Hepatic stellate cell (primary cell): ENCODE measurements around the gene C11orf68.
"Not testable (repeated sequence)": the region's sequence is repeated elsewhere in the genome, so short reads cannot be mapped to it uniquely, and the experiment has no call there.

ENCODE experiments used
- DNase-seq: peaks from one replicate; pipeline ENCODE4 v3.0.0; 2011; ENCODE audit warnings: low spot score

Gene C11orf68

GRCh38 chr11:65912845-65913244 lies 6.0 kb downstream of the C11orf68 start:
- no peak for DNase-seq

- DNase-seq = peak; percentile 89
These were observed 6.9 kb downstream of the C11orf68 start for GRCh38 chr11:65911682-65912568.

- no peak for DNase-seq
These were observed 11.0 kb downstream of the C11orf68 start for GRCh38 chr11:65907878-65908277.

- DNase-seq = no peak
These were observed 12.3 kb downstream of the C11orf68 start for GRCh38 chr11:65906602-65907001.

- no peak for DNase-seq
These were observed 15.1 kb downstream of the C11orf68 start for GRCh38 chr11:65903715-65904114.

- peak; percentile 88 for DNase-seq
These were observed 15.8 kb downstream of the C11orf68 start for GRCh38 chr11:65903068-65903481.

- no peak for DNase-seq
These were observed 18.0 kb downstream of the C11orf68 start for GRCh38 chr11:65900899-65901180.

- peak; percentile 93 for DNase-seq
These were observed 18.6 kb downstream of the C11orf68 start, which contains the start of gene FOSL1 for GRCh38 chr11:65900125-65900898. Gene FOSL1, minus strand, starts transcription at chr11:65900388. Its CDS starts 49 bp downstream, at chr11:65900339.

- DNase-seq = peak; percentile 88
These were observed 19.3 kb downstream of the C11orf68 start for GRCh38 chr11:65899356-65900124.

GRCh38 chr11:65898656-65899355 lies 20.1 kb downstream of the C11orf68 start:
- no peak for DNase-seq

- no peak for DNase-seq
These were observed 21.8 kb downstream of the C11orf68 start for GRCh38 chr11:65897020-65897471.

GRCh38 chr11:65896034-65896999 lies 22.5 kb downstream of the C11orf68 start:
- no peak for DNase-seq

- DNase-seq = no peak
These were observed 23.3 kb downstream of the C11orf68 start for GRCh38 chr11:65895482-65895981.

GRCh38 chr11:65894034-65894591 lies 24.7 kb downstream of the C11orf68 start:
- DNase-seq = no peak

- DNase-seq = no peak
These were observed 26.1 kb downstream of the C11orf68 start for GRCh38 chr11:65892661-65893317.

- not testable (repeated sequence) for DNase-seq
These were observed 26.7 kb downstream of the C11orf68 start for GRCh38 chr11:65892137-65892540.

- DNase-seq = no peak
These were observed 27.4 kb downstream of the C11orf68 start for GRCh38 chr11:65891219-65892136.
